Measurements from ENCODE around the gene PDGFC. TPM values are rescaled to one million over a fixed set of nuclear protein-coding genes. Genes with fewer than 3 reads are reported as not detected.

PDGFC gene
- total RNA-seq, 1 donor from 2014 or later, result 0.64 TPM

DNA sequence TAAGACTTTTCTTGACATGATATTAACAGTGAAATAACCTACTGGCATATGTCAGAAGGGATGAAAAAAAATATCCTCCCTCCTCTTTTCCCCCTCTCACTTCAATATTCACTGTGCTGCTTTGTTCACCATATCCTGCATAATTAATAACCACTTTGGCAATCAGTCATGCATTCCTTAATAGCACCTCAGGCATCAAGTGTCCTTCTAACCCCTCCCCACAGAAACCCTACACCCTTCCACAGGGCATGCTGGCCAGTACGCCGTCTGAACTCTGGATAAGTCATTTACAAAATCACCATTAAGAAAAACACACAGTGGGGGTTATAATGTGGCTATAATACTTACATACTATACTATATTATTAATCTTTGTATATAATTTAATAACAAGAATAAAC is 165.9 kb downstream of the PDGFC start:
- H3K9me3 Mint-ChIP-seq (ENCODE audit: unreplicated experiment), result no peaks in the 10 kb centered on the region
- TF ChIP-seq, protein P1, sequence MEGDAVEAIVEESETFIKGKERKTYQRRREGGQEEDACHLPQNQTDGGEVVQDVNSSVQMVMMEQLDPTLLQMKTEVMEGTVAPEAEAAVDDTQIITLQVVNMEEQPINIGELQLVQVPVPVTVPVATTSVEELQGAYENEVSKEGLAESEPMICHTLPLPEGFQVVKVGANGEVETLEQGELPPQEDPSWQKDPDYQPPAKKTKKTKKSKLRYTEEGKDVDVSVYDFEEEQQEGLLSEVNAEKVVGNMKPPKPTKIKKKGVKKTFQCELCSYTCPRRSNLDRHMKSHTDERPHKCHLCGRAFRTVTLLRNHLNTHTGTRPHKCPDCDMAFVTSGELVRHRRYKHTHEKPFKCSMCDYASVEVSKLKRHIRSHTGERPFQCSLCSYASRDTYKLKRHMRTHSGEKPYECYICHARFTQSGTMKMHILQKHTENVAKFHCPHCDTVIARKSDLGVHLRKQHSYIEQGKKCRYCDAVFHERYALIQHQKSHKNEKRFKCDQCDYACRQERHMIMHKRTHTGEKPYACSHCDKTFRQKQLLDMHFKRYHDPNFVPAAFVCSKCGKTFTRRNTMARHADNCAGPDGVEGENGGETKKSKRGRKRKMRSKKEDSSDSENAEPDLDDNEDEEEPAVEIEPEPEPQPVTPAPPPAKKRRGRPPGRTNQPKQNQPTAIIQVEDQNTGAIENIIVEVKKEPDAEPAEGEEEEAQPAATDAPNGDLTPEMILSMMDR (IDR thresholded peaks at IDR 0.05; ENCODE audit: partially characterized antibody, unreplicated experiment), result no peak
- H3K4me1 Mint-ChIP-seq (ENCODE audit: low read depth, unreplicated experiment), result peaks cover 5% of the 10 kb centered on the region
- H3K27me3 Mint-ChIP-seq (ENCODE audit: unreplicated experiment), result no peaks in the 10 kb centered on the region
- no peaks in the 10 kb centered on the region for H3K36me3 Mint-ChIP-seq (ENCODE audit: unreplicated experiment)
- peak overlapping the region; percentile 56 for H3K27ac Mint-ChIP-seq (ENCODE audit: unreplicated experiment)
- DNase-seq, result peak; percentile 26
- H3K4me3 Mint-ChIP-seq (ENCODE audit: unreplicated experiment), result peak overlapping the region; percentile 52

DNA sequence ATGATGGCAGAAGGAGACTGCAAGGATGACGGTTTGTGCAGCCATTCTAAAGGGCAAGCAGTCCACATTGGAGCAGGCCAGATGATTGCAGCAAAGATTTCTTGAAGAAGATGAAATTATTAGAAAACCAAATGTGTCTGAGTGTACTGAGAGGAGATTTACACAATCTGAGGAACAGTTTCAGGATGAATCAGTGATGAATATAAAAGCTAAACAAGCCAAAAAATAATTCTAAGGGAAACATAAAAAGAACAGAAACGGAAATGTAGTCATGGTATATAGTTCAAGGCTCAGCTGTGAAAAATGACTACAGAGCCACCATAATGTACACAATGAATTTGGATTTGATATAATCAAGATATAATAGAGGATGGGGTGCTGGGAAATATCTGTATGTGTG is 168.5 kb downstream of the PDGFC start:
- Mint-ChIP-seq H3K27me3 (ENCODE audit: unreplicated experiment) (no peaks in the 10 kb centered on the region), H3K4me1 (ENCODE audit: low read depth, unreplicated experiment) (peaks cover 3% of the 10 kb centered on the region), H3K36me3 (ENCODE audit: unreplicated experiment) (no peaks in the 10 kb centered on the region), H3K27ac (ENCODE audit: unreplicated experiment) (no peak overlapping the region), H3K9me3 (ENCODE audit: unreplicated experiment) (no peaks in the 10 kb centered on the region), H3K4me3 (ENCODE audit: unreplicated experiment) (no peak overlapping the region)
- no peak for DNase-seq
- TF ChIP-seq, protein P1 (IDR thresholded peaks at IDR 0.05; ENCODE audit: partially characterized antibody, unreplicated experiment), result no peak

DNA sequence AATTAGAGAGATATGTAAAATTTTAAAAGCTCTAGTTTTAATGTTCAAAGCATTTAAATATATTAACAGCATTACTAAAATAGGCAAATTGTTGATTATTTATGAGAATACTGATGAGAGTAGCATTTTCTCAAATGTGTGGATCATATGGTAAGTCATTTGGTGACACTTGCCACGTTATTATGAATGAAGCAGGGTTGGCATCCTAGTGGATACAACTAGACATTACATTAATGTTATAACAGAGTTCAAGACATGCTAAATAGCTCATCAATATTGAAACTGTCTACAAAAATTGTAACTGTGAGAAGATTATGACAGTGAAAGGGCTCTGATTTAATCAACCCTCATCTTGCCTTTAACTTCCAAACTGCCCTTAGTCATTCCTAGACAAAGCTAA is 171.1 kb downstream of the PDGFC start:
- H3K27ac Mint-ChIP-seq (ENCODE audit: unreplicated experiment), result no peak overlapping the region

DNA sequence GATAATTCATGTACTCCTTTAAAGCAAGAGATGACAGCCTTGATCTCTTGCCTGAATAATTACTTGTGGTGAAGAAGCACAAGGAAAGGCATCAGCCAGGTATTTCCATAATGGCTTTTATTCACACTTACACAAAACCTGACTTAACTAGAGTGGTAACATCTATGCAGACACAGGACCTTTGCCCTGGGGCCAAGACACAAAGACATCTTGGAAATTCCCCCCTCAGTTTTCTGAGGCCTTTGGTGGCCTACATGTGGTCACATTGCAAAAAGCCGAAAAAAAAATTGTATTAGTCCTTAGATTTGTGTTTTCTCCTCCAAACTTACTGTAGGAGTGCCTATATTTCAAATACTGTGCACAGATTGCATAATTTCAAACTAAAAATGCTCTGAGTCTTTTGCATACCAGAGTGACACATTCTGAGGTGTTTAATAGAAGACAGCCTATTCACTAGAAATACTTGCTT is 172.4 kb downstream of the PDGFC start:
- no peak overlapping the region for H3K27ac Mint-ChIP-seq (ENCODE audit: unreplicated experiment)
- peaks cover 4% of the 10 kb centered on the region for H3K36me3 Mint-ChIP-seq (ENCODE audit: unreplicated experiment)
- peaks cover 3% of the 10 kb centered on the region for H3K9me3 Mint-ChIP-seq (ENCODE audit: unreplicated experiment)
- no peaks in the 10 kb centered on the region for H3K4me1 Mint-ChIP-seq (ENCODE audit: low read depth, unreplicated experiment)
- DNase-seq, result no peak
- no peak overlapping the region for H3K4me3 Mint-ChIP-seq (ENCODE audit: unreplicated experiment)
- H3K27me3 Mint-ChIP-seq (ENCODE audit: unreplicated experiment), result no peaks in the 10 kb centered on the region
- TF ChIP-seq, protein P1 (IDR thresholded peaks at IDR 0.05; ENCODE audit: partially characterized antibody, unreplicated experiment), result no peak

More for the DNA sequence above, 171.1 kb downstream of the PDGFC start:
- no peak for DNase-seq
- TF ChIP-seq, protein P1 (IDR thresholded peaks at IDR 0.05; ENCODE audit: partially characterized antibody, unreplicated experiment), result peak; percentile 43
- Mint-ChIP-seq H3K36me3 (ENCODE audit: unreplicated experiment) (peaks cover 4% of the 10 kb centered on the region), H3K27me3 (ENCODE audit: unreplicated experiment) (no peaks in the 10 kb centered on the region), H3K4me3 (ENCODE audit: unreplicated experiment) (no peak overlapping the region), H3K9me3 (ENCODE audit: unreplicated experiment) (peaks cover 3% of the 10 kb centered on the region), H3K4me1 (ENCODE audit: low read depth, unreplicated experiment) (no peaks in the 10 kb centered on the region)

DNA sequence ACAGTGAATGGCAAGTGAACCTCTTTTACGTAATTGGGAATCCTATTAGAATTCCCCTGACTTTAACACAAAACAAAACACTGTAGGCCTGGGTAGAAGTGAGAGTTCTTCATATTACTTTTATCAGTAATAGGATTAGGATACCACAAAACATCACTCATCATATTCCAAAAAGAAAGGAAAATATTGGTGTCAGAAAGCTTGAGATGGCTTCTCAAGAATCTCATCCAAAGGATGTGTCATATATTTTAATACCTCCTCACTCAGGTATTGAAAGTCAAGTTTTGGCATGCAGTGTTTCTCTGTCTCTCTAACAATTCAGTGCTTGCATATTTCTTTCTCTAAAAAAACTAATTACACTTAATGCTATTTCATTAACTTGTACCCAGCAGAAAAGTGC is 173.2 kb downstream of the PDGFC start:
- Mint-ChIP-seq H3K4me1 (ENCODE audit: low read depth, unreplicated experiment) (no peaks in the 10 kb centered on the region), H3K27me3 (ENCODE audit: unreplicated experiment) (no peaks in the 10 kb centered on the region), H3K36me3 (ENCODE audit: unreplicated experiment) (peaks cover 4% of the 10 kb centered on the region), H3K9me3 (ENCODE audit: unreplicated experiment) (peaks cover 3% of the 10 kb centered on the region), H3K4me3 (ENCODE audit: unreplicated experiment) (no peak overlapping the region), H3K27ac (ENCODE audit: unreplicated experiment) (no peak overlapping the region)
- TF ChIP-seq, protein P1 (IDR thresholded peaks at IDR 0.05; ENCODE audit: partially characterized antibody, unreplicated experiment), result no peak
- no peak for DNase-seq

All from glutamatergic neuron (in vitro differentiated cells).